ENCODE measurements around the gene KDM2B.

The KDM2B gene

DNA sequence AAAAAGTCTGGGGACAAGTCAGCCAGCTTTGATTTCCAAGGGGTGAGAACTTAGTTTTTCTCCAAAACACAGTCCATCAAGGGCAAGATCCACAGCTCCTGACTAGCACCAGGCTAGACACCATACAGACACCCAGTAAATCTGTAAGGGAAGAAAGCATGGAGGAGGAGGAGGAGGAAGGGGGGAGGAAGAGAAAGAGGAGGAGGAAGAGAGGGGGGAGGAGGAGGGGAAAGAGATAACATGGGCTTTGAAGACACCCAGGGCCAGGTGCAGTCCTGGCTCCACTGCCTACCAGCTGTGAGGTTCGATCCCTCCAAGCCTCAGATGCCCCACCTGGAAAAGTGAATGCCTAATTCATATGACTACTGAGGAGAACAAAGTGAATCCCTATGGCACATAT is 18.3 kb downstream of the KDM2B start:
- DNase-seq (ENCODE audit: low read depth, low spot score) = no peak

GRCh38 chr12:121561009-121561395 is 19.8 kb downstream of the KDM2B start:
- no peak for DNase-seq (ENCODE audit: low read depth, low spot score)

DNA sequence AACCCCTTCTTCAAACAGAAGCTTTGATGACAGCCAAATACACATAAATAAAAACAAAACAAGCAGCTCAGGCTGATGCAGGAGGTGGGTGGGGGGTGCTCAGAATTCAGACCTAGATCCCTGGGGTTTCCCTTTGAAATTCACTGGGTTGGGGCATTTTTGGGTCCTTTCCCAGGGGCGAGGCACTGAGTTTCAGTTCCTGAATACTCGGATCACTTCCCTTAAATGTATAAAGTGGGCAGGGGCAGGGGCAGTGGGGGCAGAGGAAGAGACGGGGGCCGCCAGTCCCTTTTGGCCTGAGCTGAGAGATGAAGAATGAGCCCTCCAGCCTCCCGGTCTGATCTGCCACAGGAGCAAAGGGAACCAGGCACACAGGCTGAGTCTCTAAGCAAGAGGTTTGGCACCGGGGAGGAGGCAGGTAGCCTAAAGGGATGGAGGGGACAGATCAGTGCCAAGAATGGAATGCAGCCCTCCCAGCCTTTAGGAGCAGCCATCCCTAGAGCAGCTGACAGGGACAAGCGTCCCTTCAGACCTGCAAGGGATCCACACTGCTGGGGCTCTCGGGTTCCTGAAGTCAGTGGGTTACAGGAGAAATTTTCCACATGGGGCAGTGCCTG is 20.3 kb downstream of the KDM2B start:
- no peak for DNase-seq (ENCODE audit: low read depth, low spot score)

DNA sequence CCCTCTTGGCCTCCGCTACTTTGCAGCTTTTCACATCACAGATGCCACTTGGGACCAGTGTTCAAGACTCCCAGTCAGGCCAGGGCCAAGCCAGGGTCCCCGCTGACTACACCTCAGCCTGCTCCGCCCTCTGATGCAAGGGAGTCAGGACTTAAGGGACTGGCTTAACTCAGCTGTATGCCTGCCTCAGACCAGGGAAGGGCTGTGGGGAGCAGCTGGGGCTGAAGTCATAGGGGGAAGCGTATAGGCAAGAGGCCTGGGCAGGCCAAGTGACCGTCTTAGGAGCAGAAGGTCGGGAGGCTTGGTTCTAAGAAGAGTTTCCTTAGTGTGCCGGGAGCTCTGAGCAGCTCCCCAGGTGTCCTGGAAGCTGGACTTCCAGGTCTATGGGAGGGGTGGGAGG is 21.9 kb downstream of the KDM2B start:
- no peak for DNase-seq (ENCODE audit: low read depth, low spot score)

GRCh38 chr12:121550974-121551634 is 29.7 kb downstream of the KDM2B start:
- no peak for DNase-seq (ENCODE audit: low read depth, low spot score)

GRCh38 chr12:121549075-121549474 is 31.7 kb downstream of the KDM2B start:
- no peak for DNase-seq (ENCODE audit: low read depth, low spot score)

- DNase-seq (ENCODE audit: low read depth, low spot score) = no peak
Measured at GRCh38 chr12:121545480-121545879, 35.3 kb downstream of the KDM2B start.

- no peak for DNase-seq (ENCODE audit: low read depth, low spot score)
Measured at GRCh38 chr12:121543786-121544185, 37.0 kb downstream of the KDM2B start.

- DNase-seq (ENCODE audit: low read depth, low spot score) = no peak
Measured at GRCh38 chr12:121539908-121540307, 40.9 kb downstream of the KDM2B start.

DNA sequence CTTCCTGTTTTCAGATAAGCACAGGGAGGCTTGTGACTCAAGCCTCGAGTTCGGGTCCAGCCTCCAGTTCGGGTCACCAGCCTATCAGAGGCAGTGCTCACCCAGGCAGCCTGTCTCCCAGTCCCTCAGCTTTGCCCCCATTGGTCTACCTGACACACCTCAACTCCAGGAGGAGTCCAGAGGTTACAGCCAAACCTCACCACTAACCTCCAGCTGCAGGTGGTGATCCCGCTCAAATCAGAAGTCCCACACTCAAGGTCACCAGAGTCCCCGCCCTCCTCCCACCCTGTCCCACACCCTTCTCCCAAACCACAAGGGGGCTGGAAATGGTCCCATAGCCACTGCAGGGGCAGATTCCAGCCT is 42.1 kb downstream of the KDM2B start:
- no peak for DNase-seq (ENCODE audit: low read depth, low spot score)

DNA sequence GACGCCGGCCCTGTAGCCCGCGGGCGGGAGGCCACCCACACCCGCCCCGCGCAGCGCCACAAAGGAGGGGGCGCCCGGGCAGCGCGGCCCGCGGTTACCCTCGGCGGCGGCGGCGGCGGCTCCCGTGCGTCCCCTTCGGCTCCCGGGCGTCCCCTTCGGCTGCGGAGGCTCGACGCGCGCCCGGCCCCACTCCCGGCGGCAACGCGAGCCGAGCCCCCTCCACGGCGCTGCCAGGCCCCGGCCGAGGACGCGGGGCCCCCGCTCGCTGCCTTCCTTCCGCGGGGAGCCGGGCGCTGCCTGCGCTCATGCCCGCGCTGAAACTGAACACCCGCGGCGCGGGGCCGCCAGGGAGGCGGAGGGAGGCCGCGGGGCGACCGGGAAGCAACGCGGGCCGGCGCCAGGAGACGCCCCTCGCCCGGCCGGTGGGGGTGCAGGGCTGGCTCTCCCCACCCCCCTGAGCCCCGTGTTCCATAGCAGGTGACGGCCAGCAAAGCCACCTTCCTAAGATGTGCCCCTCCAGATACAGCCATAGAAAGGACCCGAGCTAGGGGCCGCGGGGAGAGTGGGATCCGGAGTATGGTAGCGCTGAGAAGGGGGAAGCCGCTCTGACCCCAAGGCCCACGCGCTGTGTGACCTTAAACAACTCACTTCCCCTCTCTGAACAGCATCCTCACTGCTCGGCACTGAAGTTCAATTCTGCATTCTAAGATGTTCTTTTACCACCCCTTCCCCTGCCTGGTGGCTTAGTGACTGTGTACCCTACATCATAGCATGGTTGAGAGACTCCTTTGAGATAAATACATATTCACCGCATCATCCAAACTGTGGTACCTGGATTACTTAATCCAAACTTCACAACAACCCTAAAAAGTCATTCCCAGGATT is 42.8 kb downstream of the KDM2B start:
- no peak for DNase-seq (ENCODE audit: low read depth, low spot score)

- no peak for DNase-seq (ENCODE audit: low read depth, low spot score)
Measured at GRCh38 chr12:121536899-121537813, 43.7 kb downstream of the KDM2B start.

DNA sequence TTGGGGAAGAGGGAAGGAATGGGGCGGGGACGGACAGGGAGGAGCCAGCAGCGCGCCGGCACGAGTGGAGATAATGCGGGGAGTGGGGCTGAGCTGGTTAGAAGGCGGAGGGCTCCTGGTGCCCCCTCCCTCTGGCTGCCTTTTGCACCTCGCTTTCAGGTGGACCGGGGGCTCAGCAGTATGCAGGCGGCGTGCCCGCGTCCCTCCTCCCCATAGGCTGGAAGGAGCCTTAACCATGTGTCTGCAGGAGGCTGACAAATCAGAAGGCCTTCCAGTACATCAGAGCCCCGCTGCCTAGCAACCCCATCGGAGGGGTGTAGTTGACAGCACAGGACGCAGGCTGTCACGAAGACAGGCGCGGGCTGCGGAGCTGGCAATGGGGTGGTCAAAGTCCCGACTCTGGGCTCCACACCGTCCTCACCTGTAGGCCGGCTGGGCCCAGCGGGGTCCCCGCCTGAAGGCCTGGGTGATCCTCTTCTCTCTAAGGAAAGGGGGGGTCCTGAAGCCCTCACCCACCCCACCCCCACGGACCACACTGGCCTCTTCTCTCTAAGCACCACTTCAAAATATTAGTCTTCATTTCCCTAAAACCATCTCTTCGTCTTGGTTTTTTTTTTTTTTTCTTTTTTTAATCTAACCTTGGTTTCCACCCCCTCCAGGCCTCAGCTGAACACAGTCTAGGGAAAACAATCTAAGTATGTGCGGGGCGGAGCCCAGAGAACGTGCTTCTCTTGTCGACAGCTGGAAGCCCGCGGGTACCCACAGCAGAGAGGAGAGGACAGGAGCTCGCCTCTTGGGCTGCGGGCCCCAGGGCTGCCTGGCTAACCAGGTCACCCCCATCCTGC is 44.5 kb downstream of the KDM2B start:
- DNase-seq (ENCODE audit: low read depth, low spot score) = no peak

- no peak for DNase-seq (ENCODE audit: low read depth, low spot score)
Measured at GRCh38 chr12:121535150-121536053, 45.4 kb downstream of the KDM2B start.

GRCh38 chr12:121534495-121535148 is 46.2 kb downstream of the KDM2B start:
- DNase-seq (ENCODE audit: low read depth, low spot score) = no peak

GRCh38 chr12:121533394-121534090 is 47.3 kb downstream of the KDM2B start:
- no peak for DNase-seq (ENCODE audit: low read depth, low spot score)

DNA sequence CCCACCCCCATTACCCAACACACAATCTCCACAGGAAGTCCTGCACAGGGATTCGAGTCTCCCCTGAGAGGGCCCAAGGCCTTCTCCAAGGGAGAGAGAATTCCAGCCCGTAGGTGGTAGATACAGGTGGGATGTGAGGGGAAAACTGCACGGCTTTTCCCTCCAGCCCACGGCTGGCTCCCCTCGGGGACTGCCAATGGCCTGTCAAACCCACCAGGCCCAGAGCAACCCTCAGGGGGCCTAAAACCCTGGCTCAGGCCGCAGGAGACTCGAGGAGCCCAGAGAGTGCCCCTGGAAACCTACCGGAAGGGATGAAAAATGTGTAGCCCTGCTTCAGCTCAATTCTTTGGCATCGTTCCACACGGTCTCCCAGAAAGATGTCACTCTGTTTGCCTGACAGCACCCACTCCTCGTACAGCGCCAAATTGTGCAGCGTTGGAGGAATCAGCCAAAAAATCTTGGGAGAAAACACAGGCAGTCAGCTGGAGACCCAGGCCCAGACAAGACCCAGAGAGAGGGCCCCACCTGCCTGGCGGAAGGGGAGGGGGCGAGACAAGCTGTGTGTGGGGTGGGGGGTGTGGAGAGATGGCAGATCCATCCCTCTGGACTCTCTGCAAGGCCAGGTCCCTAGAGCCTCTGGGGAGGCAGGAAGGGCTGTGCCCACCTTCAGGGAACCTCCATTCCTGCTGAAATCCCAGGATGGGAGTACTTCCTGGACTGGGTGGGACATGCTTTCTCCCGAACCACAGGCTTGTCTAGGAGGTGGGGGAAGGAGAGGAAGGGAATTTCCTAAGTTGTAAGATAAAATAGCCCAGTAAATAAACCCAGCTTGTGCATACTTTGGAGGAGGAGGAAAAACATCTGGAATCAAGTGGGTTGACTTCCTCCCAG is 48.1 kb downstream of the KDM2B start:
- no peak for DNase-seq (ENCODE audit: low read depth, low spot score)

DNA sequence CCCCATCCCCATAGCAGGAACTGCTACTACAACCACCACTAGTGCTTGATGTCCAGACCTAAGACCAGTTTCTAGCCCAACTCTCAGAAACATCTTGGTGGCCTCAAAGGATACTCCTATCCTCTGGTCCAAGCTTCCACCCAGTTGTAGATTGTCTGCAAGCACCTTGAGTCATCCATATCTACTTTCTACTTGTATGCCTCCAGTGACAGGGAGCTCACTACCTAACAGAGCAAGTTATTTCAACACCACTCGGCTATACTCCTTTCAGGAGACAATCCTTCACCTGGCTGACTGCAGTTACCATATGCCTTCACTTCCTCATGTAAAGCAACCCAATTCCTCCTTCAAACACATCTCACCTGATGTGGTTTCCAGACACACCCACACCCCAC is 49.5 kb downstream of the KDM2B start:
- DNase-seq (ENCODE audit: low read depth, low spot score) = no peak
